K562 (cell line): ENCODE results near the gene KIF26A. TPM values are rescaled to one million over a fixed set of nuclear protein-coding genes. Genes with fewer than 3 reads are reported as not detected.
A peak's percentile ranks its signal among the peaks of the same experiment; 100 is the strongest.

Experiments
- ARID1B ChIP-seq: fragments of 450-650 bp; IDR thresholded peaks from 2 replicates; pipeline ENCODE4 v1.6.1; 2016; ENCODE audit warnings: antibody characterized with exemption, mild to moderate bottlenecking, inconsistent platforms
- C11orf30 ChIP-seq: fragments of 450-650 bp; IDR thresholded peaks from 2 replicates; pipeline ENCODE4 v1.6.1; 2016; ENCODE audit warnings: low read depth, mild to moderate bottlenecking
- CBX5 ChIP-seq: IDR thresholded peaks from 2 replicates; pipeline ENCODE4 v1.6.1; 2014; ENCODE audit warnings: low read depth, borderline replicate concordance
- KDM1A ChIP-seq, 2 experiments: fragments of 450-650 bp; IDR thresholded peaks; 2 replicates each; pipeline ENCODE4 v1.6.1; 2016; ENCODE audit warnings: mild to moderate bottlenecking in 2 of 2
- MAZ ChIP-seq, 2 experiments: fragments of 450-650 bp in 1 of 2; sonication (generic) in 1 of 2; formaldehyde crosslinking; IDR thresholded peaks in 1 of 2; conservative IDR thresholded peaks in 1 of 2; 2 replicates each; pipeline versions ENCODE4 v1.4.0 to v1.5.0; 2020; ENCODE audit warnings: mild to moderate bottlenecking in 1 of 2, missing genetic modification reagents in 1 of 2
- TAF9B ChIP-seq: fragments of 450-650 bp; IDR thresholded peaks from 2 replicates; pipeline ENCODE4 v1.6.1; 2018; ENCODE audit warnings: mild to moderate bottlenecking; ENCODE audit not compliant: partially characterized antibody
- ZNF655 ChIP-seq: fragments of 250-450 bp; sonication (Bioruptor Pico); IDR thresholded peaks from 2 replicates; pipeline ENCODE4 v1.5.0; 2021
- polyA plus RNA-seq, 8 experiments: library from polyadenylated mRNA; depleted of rRNA in 4 of 8; stranded (reverse) in 5 of 8; unstranded in 3 of 8; fragments of >200 nt; fragmentation: Nextera tagmentation in 2 of 8; fragmentation: Illumina TruSeq in 1 of 8; extraction: Ambion mirVana in 2 of 8; extraction: Trizol in 1 of 8; gene quantifications; 2 replicates each; pipeline versions ENCODE4 v1.2.1 to v1.2.3, GENCODE V29; 2011 to 2014; ENCODE audit warnings: inconsistent platforms in 1 of 8, missing spikeins in 1 of 8
- total RNA-seq, 7 experiments: library from RNA; depleted of rRNA in 6 of 7; stranded (reverse); fragments of >200 nt in 6 of 7; fragmentation: Illumina TruSeq in 2 of 7; extraction: Trizol in 2 of 7; gene quantifications; 2 replicates each; pipeline versions ENCODE4 v1.2.1 to v1.2.3, GENCODE V29; 2011 to 2021; ENCODE audit warnings: low replicate concordance in 1 of 7
- TF ChIP-seq, protein P1 (sequence below): fragments of 450-650 bp; IDR thresholded peaks from 2 replicates; pipeline ENCODE4 v1.6.1; 2016; ENCODE audit warnings: mild to moderate bottlenecking, moderate library complexity
- TF ChIP-seq, protein P2 (sequence below), 2 experiments: fragments of 250-450 bp in 1 of 2; fragments of 450-650 bp in 1 of 2; sonication (Bioruptor Pico) in 1 of 2; IDR thresholded peaks; 2 replicates each; pipeline versions ENCODE4 v1.6.1 to v1.8.0; 2016 to 2021; ENCODE audit warnings: mild to moderate bottlenecking in 2 of 2, moderate library complexity in 2 of 2, missing compliant biosample characterization in 1 of 2, missing genetic modification characterization in 1 of 2
- TF ChIP-seq, protein P3 (sequence below): sonication (generic); formaldehyde crosslinking; IDR thresholded peaks from 2 replicates; pipeline ENCODE4 v1.5.0; 2020; ENCODE audit warnings: missing genetic modification reagents

KIF26A gene
- total and polyA plus RNA-seq, 9 of the 15 experiments (the other 6 are each of a cell fraction or from before 2014, with no cell fraction given) = 0.04 TPM; not detected in 8

DNA sequence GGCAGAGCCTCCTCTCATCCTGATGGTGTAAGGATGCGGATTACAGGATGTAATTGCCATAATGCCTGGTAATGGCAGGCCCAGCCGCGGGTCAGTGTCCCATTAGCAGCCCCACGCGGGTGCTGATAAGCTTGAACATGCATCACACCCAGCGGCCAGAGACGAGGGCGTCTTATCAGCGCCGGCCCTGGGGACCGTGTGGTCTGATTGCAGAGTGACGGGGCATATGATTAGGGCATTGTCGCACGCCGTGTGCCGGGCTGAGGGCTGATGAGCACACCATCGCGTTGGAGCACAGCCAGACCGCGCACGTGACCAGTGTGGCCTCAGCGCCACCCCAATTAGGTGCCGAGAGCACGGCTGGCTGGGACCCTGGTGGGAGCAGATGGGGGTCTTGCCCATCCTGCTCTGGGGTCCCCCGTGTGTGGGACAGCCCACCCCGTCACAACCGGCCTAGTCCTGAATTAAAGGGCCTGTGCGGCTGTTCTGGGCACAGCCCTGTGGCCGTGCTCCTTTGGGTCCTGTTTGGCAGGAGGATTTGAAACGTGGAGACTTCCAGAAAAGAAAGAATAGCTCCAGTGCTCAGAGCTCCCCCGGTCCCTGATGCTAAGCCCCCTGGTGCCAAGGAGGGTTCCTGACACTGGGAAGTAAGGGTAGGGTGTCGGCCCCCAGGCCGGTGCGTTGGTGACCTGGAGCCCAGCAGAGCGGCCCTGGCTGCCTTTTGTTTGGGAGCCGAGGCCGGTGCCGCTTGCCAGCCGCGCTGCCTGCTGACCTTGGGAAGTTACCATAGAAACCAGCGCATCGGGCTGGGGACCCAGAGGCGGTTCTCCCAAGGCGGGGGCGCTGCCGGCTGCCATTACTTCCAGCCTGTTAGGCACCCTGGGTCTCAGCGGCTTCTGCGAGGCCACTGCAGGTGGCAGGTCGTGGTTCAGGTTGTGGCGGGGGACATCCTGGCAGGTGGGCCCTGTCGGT, 20.7 kb downstream of the KIF26A start (continued):
- TF ChIP-seq, protein P1, sequence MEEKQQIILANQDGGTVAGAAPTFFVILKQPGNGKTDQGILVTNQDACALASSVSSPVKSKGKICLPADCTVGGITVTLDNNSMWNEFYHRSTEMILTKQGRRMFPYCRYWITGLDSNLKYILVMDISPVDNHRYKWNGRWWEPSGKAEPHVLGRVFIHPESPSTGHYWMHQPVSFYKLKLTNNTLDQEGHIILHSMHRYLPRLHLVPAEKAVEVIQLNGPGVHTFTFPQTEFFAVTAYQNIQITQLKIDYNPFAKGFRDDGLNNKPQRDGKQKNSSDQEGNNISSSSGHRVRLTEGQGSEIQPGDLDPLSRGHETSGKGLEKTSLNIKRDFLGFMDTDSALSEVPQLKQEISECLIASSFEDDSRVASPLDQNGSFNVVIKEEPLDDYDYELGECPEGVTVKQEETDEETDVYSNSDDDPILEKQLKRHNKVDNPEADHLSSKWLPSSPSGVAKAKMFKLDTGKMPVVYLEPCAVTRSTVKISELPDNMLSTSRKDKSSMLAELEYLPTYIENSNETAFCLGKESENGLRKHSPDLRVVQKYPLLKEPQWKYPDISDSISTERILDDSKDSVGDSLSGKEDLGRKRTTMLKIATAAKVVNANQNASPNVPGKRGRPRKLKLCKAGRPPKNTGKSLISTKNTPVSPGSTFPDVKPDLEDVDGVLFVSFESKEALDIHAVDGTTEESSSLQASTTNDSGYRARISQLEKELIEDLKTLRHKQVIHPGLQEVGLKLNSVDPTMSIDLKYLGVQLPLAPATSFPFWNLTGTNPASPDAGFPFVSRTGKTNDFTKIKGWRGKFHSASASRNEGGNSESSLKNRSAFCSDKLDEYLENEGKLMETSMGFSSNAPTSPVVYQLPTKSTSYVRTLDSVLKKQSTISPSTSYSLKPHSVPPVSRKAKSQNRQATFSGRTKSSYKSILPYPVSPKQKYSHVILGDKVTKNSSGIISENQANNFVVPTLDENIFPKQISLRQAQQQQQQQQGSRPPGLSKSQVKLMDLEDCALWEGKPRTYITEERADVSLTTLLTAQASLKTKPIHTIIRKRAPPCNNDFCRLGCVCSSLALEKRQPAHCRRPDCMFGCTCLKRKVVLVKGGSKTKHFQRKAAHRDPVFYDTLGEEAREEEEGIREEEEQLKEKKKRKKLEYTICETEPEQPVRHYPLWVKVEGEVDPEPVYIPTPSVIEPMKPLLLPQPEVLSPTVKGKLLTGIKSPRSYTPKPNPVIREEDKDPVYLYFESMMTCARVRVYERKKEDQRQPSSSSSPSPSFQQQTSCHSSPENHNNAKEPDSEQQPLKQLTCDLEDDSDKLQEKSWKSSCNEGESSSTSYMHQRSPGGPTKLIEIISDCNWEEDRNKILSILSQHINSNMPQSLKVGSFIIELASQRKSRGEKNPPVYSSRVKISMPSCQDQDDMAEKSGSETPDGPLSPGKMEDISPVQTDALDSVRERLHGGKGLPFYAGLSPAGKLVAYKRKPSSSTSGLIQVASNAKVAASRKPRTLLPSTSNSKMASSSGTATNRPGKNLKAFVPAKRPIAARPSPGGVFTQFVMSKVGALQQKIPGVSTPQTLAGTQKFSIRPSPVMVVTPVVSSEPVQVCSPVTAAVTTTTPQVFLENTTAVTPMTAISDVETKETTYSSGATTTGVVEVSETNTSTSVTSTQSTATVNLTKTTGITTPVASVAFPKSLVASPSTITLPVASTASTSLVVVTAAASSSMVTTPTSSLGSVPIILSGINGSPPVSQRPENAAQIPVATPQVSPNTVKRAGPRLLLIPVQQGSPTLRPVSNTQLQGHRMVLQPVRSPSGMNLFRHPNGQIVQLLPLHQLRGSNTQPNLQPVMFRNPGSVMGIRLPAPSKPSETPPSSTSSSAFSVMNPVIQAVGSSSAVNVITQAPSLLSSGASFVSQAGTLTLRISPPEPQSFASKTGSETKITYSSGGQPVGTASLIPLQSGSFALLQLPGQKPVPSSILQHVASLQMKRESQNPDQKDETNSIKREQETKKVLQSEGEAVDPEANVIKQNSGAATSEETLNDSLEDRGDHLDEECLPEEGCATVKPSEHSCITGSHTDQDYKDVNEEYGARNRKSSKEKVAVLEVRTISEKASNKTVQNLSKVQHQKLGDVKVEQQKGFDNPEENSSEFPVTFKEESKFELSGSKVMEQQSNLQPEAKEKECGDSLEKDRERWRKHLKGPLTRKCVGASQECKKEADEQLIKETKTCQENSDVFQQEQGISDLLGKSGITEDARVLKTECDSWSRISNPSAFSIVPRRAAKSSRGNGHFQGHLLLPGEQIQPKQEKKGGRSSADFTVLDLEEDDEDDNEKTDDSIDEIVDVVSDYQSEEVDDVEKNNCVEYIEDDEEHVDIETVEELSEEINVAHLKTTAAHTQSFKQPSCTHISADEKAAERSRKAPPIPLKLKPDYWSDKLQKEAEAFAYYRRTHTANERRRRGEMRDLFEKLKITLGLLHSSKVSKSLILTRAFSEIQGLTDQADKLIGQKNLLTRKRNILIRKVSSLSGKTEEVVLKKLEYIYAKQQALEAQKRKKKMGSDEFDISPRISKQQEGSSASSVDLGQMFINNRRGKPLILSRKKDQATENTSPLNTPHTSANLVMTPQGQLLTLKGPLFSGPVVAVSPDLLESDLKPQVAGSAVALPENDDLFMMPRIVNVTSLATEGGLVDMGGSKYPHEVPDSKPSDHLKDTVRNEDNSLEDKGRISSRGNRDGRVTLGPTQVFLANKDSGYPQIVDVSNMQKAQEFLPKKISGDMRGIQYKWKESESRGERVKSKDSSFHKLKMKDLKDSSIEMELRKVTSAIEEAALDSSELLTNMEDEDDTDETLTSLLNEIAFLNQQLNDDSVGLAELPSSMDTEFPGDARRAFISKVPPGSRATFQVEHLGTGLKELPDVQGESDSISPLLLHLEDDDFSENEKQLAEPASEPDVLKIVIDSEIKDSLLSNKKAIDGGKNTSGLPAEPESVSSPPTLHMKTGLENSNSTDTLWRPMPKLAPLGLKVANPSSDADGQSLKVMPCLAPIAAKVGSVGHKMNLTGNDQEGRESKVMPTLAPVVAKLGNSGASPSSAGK = peak; percentile 71
- TF ChIP-seq, protein P2, sequence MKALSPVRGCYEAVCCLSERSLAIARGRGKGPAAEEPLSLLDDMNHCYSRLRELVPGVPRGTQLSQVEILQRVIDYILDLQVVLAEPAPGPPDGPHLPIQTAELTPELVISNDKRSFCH (CRISPR knock-in tag; IDR thresholded peaks at IDR 0.05) = no peak
- TF ChIP-seq, protein P2 (tag; IDR thresholded peaks at IDR 0.05) = peak; percentile 38; the same call in 1 of the 2 replicates
- TF ChIP-seq, protein P3, sequence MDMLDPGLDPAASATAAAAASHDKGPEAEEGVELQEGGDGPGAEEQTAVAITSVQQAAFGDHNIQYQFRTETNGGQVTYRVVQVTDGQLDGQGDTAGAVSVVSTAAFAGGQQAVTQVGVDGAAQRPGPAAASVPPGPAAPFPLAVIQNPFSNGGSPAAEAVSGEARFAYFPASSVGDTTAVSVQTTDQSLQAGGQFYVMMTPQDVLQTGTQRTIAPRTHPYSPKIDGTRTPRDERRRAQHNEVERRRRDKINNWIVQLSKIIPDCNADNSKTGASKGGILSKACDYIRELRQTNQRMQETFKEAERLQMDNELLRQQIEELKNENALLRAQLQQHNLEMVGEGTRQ = peak; percentile 93
- peak; percentile 92 for TF ChIP-seq ARID1B
- TF ChIP-seq CBX5 = no peak
- TF ChIP-seq C11orf30 = peak; percentile 46
- TF ChIP-seq MAZ (CRISPR knock-in tag; conservative IDR thresholded peaks at IDR 0.05 in 1 of 2, IDR thresholded peaks at IDR 0.05 in 1 of 2) = 0 out of 4 replicates have a peak, but pooled peaks of 1 of the 2 experiments have one; percentile 33
- TF ChIP-seq TAF9B = peak; percentile 34
- peak; percentile 85 to 93 for TF ChIP-seq KDM1A (IDR thresholded peaks at IDR 0.05)
- TF ChIP-seq ZNF655 = no peak
